ENCODE results near the gene DDX10. TPM values are rescaled to one million over a fixed set of nuclear protein-coding genes. Genes with fewer than 3 reads are reported as not detected.
"Not testable (repeated sequence)": the region's sequence is repeated elsewhere in the genome, so short reads cannot be mapped to it uniquely, and the experiment has no call there.

The DDX10 gene
- total and polyA plus RNA-seq, 9 of the 15 experiments (the other 6 are each of a cell fraction or from before 2014, with no cell fraction given), result 33.9 to 94.6 (median 50.7) TPM

GRCh38 chr11:108654100-108654499, 10.8 kb upstream of the DDX10 start:
- H3K9ac ChIP-seq (ENCODE audit: insufficient read depth in 1 of 2, low read depth in 2 of 2, low read length in 2 of 2); H3K4me2 ChIP-seq (ENCODE audit: insufficient read depth, low read length); H3K9me1 ChIP-seq (ENCODE audit: control insufficient read depth, insufficient read depth, low read length); H3K27me3 ChIP-seq (ENCODE audit: control insufficient read depth in 2 of 2, insufficient read depth in 2 of 2, low read length in 2 of 2); FAIRE-seq; H2AFZ ChIP-seq (ENCODE audit: low read depth, low read length); H3K4me1 ChIP-seq (replicated peaks in 1 of 2; ENCODE audit: control insufficient read depth in 2 of 2, insufficient read depth in 2 of 2, low read length in 2 of 2); BruUV-seq (replicated peaks); ATAC-seq; H3K4me3 ChIP-seq; H3K27ac ChIP-seq (ENCODE audit: extremely low read depth, low read depth, low read length); H3K36me3 ChIP-seq (ENCODE audit: control insufficient read depth, insufficient read depth, low read length); H3K79me2 ChIP-seq (ENCODE audit: control insufficient read depth, insufficient read depth, low read length); H4K20me1 ChIP-seq (replicated peaks; ENCODE audit: control insufficient read depth, insufficient read depth, low read length); H3K9me3 ChIP-seq (replicated peaks; ENCODE audit: control insufficient read depth, insufficient read depth, low read depth, low read length); POLR2A ChIA-PET; DNase-seq (ENCODE audit: extremely low read depth in 1 of 4, low spot score in 3 of 4): not testable (repeated sequence)
- in situ Hi-C loops (cut with MboI), result loop anchor here (10.0 kb wide), 1 partner anchor 649 kb away; the partner anchor contains the start of gene CUL5
- CTCF ChIA-PET (ENCODE audit: low intra/inter-chr PET ratio), result interaction anchor here (1.1 to 2.3 kb wide), 3 partner anchors 237 to 1078 kb away, joined by 3 to 14 read pairs (median 3); no protein-coding TSS in a partner anchor
- intact Hi-C loops (cut with micrococcal nuclease), result loop anchor here (2.0 kb wide), 1 partner anchor 655 kb away; no protein-coding TSS in a partner anchor
- TF ChIP-seq KDM1A (IDR thresholded peaks at IDR 0.05) (0 out of 4 replicates have a peak, but pooled peaks of 1 of the 2 experiments have one; percentile 14), SPI1 (IDR thresholded peaks at IDR 0.05; ENCODE audit: borderline replicate concordance, low read depth, low read length) (peak; percentile 74)
- WGBS (ENCODE audit: insufficient coverage, low coverage, missing lambda C conversion rate), result 21% methylated on average over 3 of the region's 3 CpGs

DNA sequence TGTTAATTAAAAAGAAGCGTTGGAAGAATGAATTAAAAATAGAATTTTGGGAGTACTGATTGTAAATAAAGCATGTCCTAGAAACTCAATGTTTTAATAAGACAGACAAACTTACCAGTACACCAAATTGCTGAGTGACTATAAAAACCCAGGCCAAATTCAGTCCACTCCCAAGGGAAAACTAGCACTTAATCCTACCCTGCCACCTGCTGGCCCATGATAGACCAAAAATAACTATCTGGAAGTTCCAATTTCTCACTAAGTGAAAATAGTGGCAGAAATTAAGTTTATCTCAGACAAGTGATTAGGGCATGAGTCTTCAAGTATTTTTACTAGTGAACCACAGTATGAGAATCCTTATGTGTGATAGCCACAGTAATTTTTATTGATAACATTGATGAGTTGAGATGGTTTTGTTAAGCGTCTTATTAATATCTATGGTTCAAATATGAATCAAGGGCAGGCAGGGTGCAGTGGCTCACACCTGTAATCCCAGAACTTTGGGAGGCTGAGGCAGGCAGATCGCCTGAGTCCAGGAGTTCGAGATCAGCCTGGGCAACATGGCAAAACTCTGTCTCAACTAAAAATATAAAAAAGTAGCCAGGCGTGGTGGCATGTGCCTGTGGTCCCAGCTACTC, 9.8 kb upstream of the DDX10 start:
- H3K9me3 ChIP-seq (replicated peaks; ENCODE audit: control insufficient read depth, insufficient read depth, low read depth, low read length), result no peaks in the 10 kb centered on the region
- in situ Hi-C loops (cut with MboI), result loop anchor here (10.0 kb wide), 1 partner anchor 650 kb away; the partner anchor contains the start of gene CUL5
- H3K4me1 ChIP-seq (replicated peaks in 1 of 2; ENCODE audit: control insufficient read depth in 2 of 2, insufficient read depth in 2 of 2, low read length in 2 of 2), result no peaks in the 10 kb centered on the region
- no peaks in the 10 kb centered on the region for H3K9me1 ChIP-seq (ENCODE audit: control insufficient read depth, insufficient read depth, low read length)
- no peak overlapping the region for H3K4me3 ChIP-seq
- peak; percentile 92 for ATAC-seq
- no peaks in the 10 kb centered on the region for H4K20me1 ChIP-seq (replicated peaks; ENCODE audit: control insufficient read depth, insufficient read depth, low read length)
- no peak overlapping the region; a peak in 1 of 4 replicates for H3K9ac ChIP-seq (ENCODE audit: insufficient read depth in 1 of 2, low read depth in 2 of 2, low read length in 2 of 2)
- H3K27ac ChIP-seq (ENCODE audit: extremely low read depth, low read depth, low read length), result no peak overlapping the region
- ChIA-PET POLR2A (interaction anchor here (1.2 kb wide), 1 partner anchor 43 kb away, joined by 4 read pairs; no protein-coding TSS in a partner anchor), CTCF (ENCODE audit: low intra/inter-chr PET ratio) (interaction anchor here (0.7 to 2.3 kb wide), 8 partner anchors 21 to 1079 kb away, joined by 3 to 14 read pairs (median 3); partner anchors contain the start of genes ATM and NPAT)
- H3K79me2 ChIP-seq (ENCODE audit: control insufficient read depth, insufficient read depth, low read length), result no peaks in the 10 kb centered on the region
- H3K4me2 ChIP-seq (ENCODE audit: insufficient read depth, low read length), result no peak overlapping the region
- 15% methylated on average over 5 of the region's 5 CpGs for WGBS (ENCODE audit: insufficient coverage, low coverage, missing lambda C conversion rate)
- DNase-seq (ENCODE audit: extremely low read depth in 1 of 4, low spot score in 3 of 4), result peak in 3 of 4 experiments; percentile 30 to 72 (median 64)
- intact Hi-C loops (cut with micrococcal nuclease), result loop anchor here (2.0 kb wide), 1 partner anchor 656 kb away; no protein-coding TSS in a partner anchor
- FAIRE-seq, result peak; percentile 80
- BruUV-seq (replicated peaks), result no TSS peak
- 0 out of 2 replicates have a peak overlapping the region, but pooled peaks have one; percentile 22 for H2AFZ ChIP-seq (ENCODE audit: low read depth, low read length)
- H3K36me3 ChIP-seq (ENCODE audit: control insufficient read depth, insufficient read depth, low read length), result no peaks in the 10 kb centered on the region
- no peaks in the 10 kb centered on the region for H3K27me3 ChIP-seq (ENCODE audit: control insufficient read depth in 2 of 2, insufficient read depth in 2 of 2, low read length in 2 of 2)
- TF ChIP-seq MAFK (IDR thresholded peaks at IDR 0.05; ENCODE audit: low read length) (0 out of 2 replicates have a peak, but pooled peaks have one; percentile 6), MAFG (tag; conservative IDR thresholded peaks at IDR 0.05) (peak; percentile 30), ZNF316 (IDR thresholded peaks at IDR 0.05) (peak; percentile 76)
- TF ChIP-seq, protein P1, sequence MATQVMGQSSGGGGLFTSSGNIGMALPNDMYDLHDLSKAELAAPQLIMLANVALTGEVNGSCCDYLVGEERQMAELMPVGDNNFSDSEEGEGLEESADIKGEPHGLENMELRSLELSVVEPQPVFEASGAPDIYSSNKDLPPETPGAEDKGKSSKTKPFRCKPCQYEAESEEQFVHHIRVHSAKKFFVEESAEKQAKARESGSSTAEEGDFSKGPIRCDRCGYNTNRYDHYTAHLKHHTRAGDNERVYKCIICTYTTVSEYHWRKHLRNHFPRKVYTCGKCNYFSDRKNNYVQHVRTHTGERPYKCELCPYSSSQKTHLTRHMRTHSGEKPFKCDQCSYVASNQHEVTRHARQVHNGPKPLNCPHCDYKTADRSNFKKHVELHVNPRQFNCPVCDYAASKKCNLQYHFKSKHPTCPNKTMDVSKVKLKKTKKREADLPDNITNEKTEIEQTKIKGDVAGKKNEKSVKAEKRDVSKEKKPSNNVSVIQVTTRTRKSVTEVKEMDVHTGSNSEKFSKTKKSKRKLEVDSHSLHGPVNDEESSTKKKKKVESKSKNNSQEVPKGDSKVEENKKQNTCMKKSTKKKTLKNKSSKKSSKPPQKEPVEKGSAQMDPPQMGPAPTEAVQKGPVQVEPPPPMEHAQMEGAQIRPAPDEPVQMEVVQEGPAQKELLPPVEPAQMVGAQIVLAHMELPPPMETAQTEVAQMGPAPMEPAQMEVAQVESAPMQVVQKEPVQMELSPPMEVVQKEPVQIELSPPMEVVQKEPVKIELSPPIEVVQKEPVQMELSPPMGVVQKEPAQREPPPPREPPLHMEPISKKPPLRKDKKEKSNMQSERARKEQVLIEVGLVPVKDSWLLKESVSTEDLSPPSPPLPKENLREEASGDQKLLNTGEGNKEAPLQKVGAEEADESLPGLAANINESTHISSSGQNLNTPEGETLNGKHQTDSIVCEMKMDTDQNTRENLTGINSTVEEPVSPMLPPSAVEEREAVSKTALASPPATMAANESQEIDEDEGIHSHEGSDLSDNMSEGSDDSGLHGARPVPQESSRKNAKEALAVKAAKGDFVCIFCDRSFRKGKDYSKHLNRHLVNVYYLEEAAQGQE (IDR thresholded peaks at IDR 0.05; ENCODE audit: borderline replicate concordance), result peak; percentile 71; the same call in 1 of the 2 replicates
- TF ChIP-seq, protein P1 (CRISPR knock-in tag; IDR thresholded peaks at IDR 0.05; ENCODE audit: low read depth), result no peak
